SK-N-SH (cell line): Measurements from ENCODE around the gene ANO2. TPM values are rescaled to one million over a fixed set of nuclear protein-coding genes. Genes with fewer than 3 reads are reported as not detected.

Experiments used
- CTCF ChIA-PET: fragments of 300-600, 350-600 bp; formaldehyde crosslinking; extraction: SDS; loops from one replicate; lab custom pipeline; 2021; lab: Yijun Ruan, JAX
- POLR2A ChIA-PET: fragments of 350-600 bp; sonication (Branson Sonifier 250); formaldehyde crosslinking; extraction: SDS; loops from one replicate; lab custom pipeline; 2020; ENCODE audit warnings: antibody characterized with exemption, inconsistent platforms; lab: Yijun Ruan, JAX
- DNase-seq: peaks from one replicate; pipeline ENCODE4 v3.0.0; 2012
- H2AFZ ChIP-seq: fragments of 200-600 bp; sonication (generic); 2 replicates; pipeline ENCODE4 v1.8.1; 2016; ENCODE audit warnings: antibody characterized with exemption, mild to moderate bottlenecking, low read depth
- H3F3A ChIP-seq: fragments of 200-600 bp; sonication (generic); replicated peaks from 2 replicates; pipeline ENCODE3; 2016; ENCODE audit warnings: antibody characterized with exemption, mild to moderate bottlenecking; ENCODE audit not compliant: insufficient read depth
- H3K27ac ChIP-seq, 2 experiments: fragments of 200-500 bp in 1 of 2; fragments of 200-600 bp in 1 of 2; sonication (Bioruptor generic) in 1 of 2; sonication (generic), shearing (Covaris generic) in 1 of 2; 2 replicates each; pipeline versions ENCODE4 v1.5.1 to v1.6.1; 2014 to 2016; ENCODE audit warnings: low read depth in 2 of 2, inconsistent platforms in 1 of 2, low read length in 1 of 2, mild to moderate bottlenecking in 1 of 2, mixed read lengths in 1 of 2
- H3K27me3 ChIP-seq: fragments of 200-600 bp; sonication (generic), shearing (Covaris generic); 2 replicates; pipeline ENCODE4 v1.6.1; 2016; ENCODE audit warnings: mixed run types; ENCODE audit not compliant: insufficient read depth
- H3K36me3 ChIP-seq, 2 experiments: fragments of 200-500 bp in 1 of 2; fragments of 200-600 bp in 1 of 2; sonication (Bioruptor generic) in 1 of 2; sonication (generic) in 1 of 2; replicated peaks in 1 of 2; 2 replicates each; pipeline versions ENCODE3 to v1.5.1; 2014 to 2016; ENCODE audit warnings: low read length in 1 of 2, mild to moderate bottlenecking in 1 of 2; ENCODE audit not compliant: insufficient read depth in 2 of 2, control insufficient read depth in 1 of 2
- H3K4me1 ChIP-seq, 2 experiments: fragments of 200-500 bp in 1 of 2; fragments of 200-600 bp in 1 of 2; sonication (Bioruptor generic) in 1 of 2; sonication (generic), shearing (Covaris generic) in 1 of 2; 2 replicates each; pipeline versions ENCODE4 v1.5.1 to v1.6.1; 2014 to 2016; ENCODE audit warnings: low read depth in 1 of 2, low read length in 1 of 2, mixed run types in 1 of 2; ENCODE audit not compliant: insufficient read depth in 2 of 2, control insufficient read depth in 1 of 2
- H3K4me2 ChIP-seq: fragments of 200-600 bp; sonication (generic), shearing (Covaris generic); 2 replicates; pipeline ENCODE4 v1.6.1; 2017; ENCODE audit warnings: mixed run types
- H3K4me3 ChIP-seq, 2 experiments: fragments of 200-500 bp in 1 of 2; fragments of 200-600 bp in 1 of 2; sonication (Bioruptor generic) in 1 of 2; sonication (generic), shearing (Covaris generic) in 1 of 2; 2 replicates each; pipeline versions ENCODE4 v1.5.1 to v1.8.1; 2014 to 2016; ENCODE audit warnings: low read depth in 2 of 2, inconsistent platforms in 1 of 2, low read length in 1 of 2, mild to moderate bottlenecking in 1 of 2, mixed read lengths in 1 of 2, moderate library complexity in 1 of 2
- H3K79me2 ChIP-seq: fragments of 200-600 bp; sonication (generic); 2 replicates; pipeline ENCODE4 v1.8.1; 2017; ENCODE audit warnings: mild to moderate bottlenecking; ENCODE audit not compliant: insufficient read depth
- H3K9ac ChIP-seq: fragments of 200-600 bp; sonication (generic); 2 replicates; pipeline ENCODE4 v1.6.1; 2017; ENCODE audit warnings: mixed run types
- H3K9me2 ChIP-seq: fragments of 200-600 bp; sonication (generic); 2 replicates; pipeline ENCODE4 v1.6.1; 2017; ENCODE audit warnings: mixed run types
- H3K9me3 ChIP-seq: fragments of 200-600 bp; sonication (generic); 2 replicates; pipeline ENCODE4 v1.6.1; 2017; ENCODE audit warnings: mixed run types, mild to moderate bottlenecking, moderate library complexity
- H4K20me1 ChIP-seq: fragments of 200-600 bp; sonication (generic); 2 replicates; pipeline ENCODE4 v1.6.1; 2017; ENCODE audit warnings: mild to moderate bottlenecking, mixed run types; ENCODE audit not compliant: insufficient read depth
- EP300 ChIP-seq, 2 experiments: IDR thresholded peaks; 2 replicates each; pipeline versions ENCODE4 v1.4.0 to v1.6.1; 2012; ENCODE audit warnings: borderline replicate concordance in 1 of 2, low read depth in 1 of 2, low read length in 1 of 2
- EZH2phosphoT487 ChIP-seq: fragments of 200-600 bp; sonication (generic); IDR thresholded peaks from 2 replicates; pipeline ENCODE4 v1.6.1; 2017; ENCODE audit warnings: low read depth, mixed run types, mild to moderate bottlenecking, antibody characterized with exemption, moderate library complexity, borderline replicate concordance
- FOSL2 ChIP-seq: IDR thresholded peaks from 2 replicates; pipeline ENCODE4 v1.4.0; 2012; ENCODE audit warnings: low read depth, mild to moderate bottlenecking, moderate library complexity, borderline replicate concordance
- FOXM1 ChIP-seq: IDR thresholded peaks from 2 replicates; pipeline ENCODE4 v1.4.0; 2012; ENCODE audit warnings: low read depth, mild to moderate bottlenecking
- MAX ChIP-seq: IDR thresholded peaks from 2 replicates; pipeline ENCODE4 v1.4.0; 2012; ENCODE audit warnings: low read depth
- MEF2A ChIP-seq: IDR thresholded peaks from 2 replicates; pipeline ENCODE4 v1.4.0; 2012; ENCODE audit warnings: low read depth, borderline replicate concordance
- MXI1 ChIP-seq: IDR thresholded peaks from 2 replicates; pipeline ENCODE4 v1.6.1; 2012; ENCODE audit warnings: mild to moderate bottlenecking, low read depth, low read length, improper control_type of control experiment
- NFIC ChIP-seq: IDR thresholded peaks from 2 replicates; pipeline ENCODE4 v1.4.0; 2012; ENCODE audit warnings: borderline replicate concordance
- NRF1 ChIP-seq: IDR thresholded peaks from 2 replicates; pipeline ENCODE4 v1.6.1; 2012; ENCODE audit warnings: low read depth, mild to moderate bottlenecking, low read length
- PBX3 ChIP-seq: IDR thresholded peaks from 2 replicates; pipeline ENCODE4; 2012
- RAD21 ChIP-seq: IDR thresholded peaks from 2 replicates; pipeline ENCODE4 v1.6.1; 2012; ENCODE audit warnings: mild to moderate bottlenecking, low read length
- REST ChIP-seq: IDR thresholded peaks from 2 replicates; pipeline ENCODE4 v1.6.1; 2012; ENCODE audit warnings: mild to moderate bottlenecking, low read depth, low read length, moderate library complexity
- RXRA ChIP-seq: IDR thresholded peaks from 2 replicates; pipeline ENCODE4 v1.4.0; 2012; ENCODE audit warnings: low read depth, mild to moderate bottlenecking, borderline replicate concordance
- SIN3A ChIP-seq: IDR thresholded peaks from 2 replicates; pipeline ENCODE4 v1.6.1; 2012; ENCODE audit warnings: low read depth, mild to moderate bottlenecking, low read length, moderate library complexity, borderline replicate concordance
- SMC3 ChIP-seq: IDR thresholded peaks from 2 replicates; pipeline ENCODE4 v1.6.1; 2012; ENCODE audit warnings: low read depth, low read length, improper control_type of control experiment
- TCF12 ChIP-seq: IDR thresholded peaks from 2 replicates; pipeline ENCODE4 v1.4.0; 2012
- USF1 ChIP-seq: IDR thresholded peaks from 2 replicates; pipeline ENCODE4 v1.4.0; 2012; ENCODE audit warnings: low read depth, borderline replicate concordance
- WGBS: methylation state at CpG from one replicate; pipeline ENCODE4 v1.1.6; 2017; ENCODE audit warnings: low lambda C conversion rate; 5-methylcytosine and 5-hydroxymethylcytosine counted together
- polyA plus RNA-seq, 3 experiments: library from polyadenylated mRNA; depleted of rRNA; stranded (reverse); fragments of >200 nt; gene quantifications; 2 replicates each; pipeline ENCODE4 v1.2.3, GENCODE V29; 2012
- TF ChIP-seq, protein P1 (sequence below): IDR thresholded peaks from 2 replicates; pipeline ENCODE4 v1.4.0; 2012; ENCODE audit warnings: low read depth, borderline replicate concordance
- TF ChIP-seq, protein P2 (sequence below): fragments of 200-600 bp; sonication (generic); IDR thresholded peaks from 2 replicates; pipeline ENCODE4 v1.6.1; 2017; ENCODE audit warnings: antibody characterized with exemption, mild to moderate bottlenecking, moderate library complexity

Gene ANO2
- polyA plus RNA-seq, 1 of the 3 experiments (the other 2 are of a cell fraction): not detected

DNA sequence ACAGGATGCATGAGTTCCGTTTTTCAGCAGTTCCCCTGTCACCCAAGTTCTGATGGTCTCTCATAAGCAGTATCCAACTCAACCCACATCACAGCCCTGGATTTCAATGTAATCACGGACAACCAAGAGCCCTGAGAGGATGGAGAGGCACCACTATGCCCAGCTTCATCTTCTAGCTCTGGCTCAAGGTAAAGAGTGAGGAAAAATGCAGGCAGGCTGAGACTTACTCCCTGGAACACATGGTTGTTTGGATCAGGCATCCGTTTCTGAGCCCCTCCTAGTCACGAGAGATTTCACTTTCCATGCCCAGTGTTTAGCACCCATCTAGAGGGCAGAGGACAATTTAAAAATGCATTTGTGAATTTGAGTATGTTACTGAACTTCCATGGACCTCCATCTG is 45.0 kb downstream of the ANO2 start:
- H4K20me1 ChIP-seq: no peaks in the 10 kb centered on the region
- H2AFZ ChIP-seq: no peak overlapping the region
- TF ChIP-seq SIN3A (no peak), FOXM1 (no peak), NFIC (no peak), PBX3 (no peak), REST (no peak), FOSL2 (no peak), NRF1 (no peak), MAX (no peak), TCF12 (no peak), RXRA (no peak), EP300 (IDR thresholded peaks at IDR 0.05; ENCODE audit: borderline replicate concordance in 1 of 2, low read depth in 1 of 2, low read length in 1 of 2) (no peak), MEF2A (no peak), SMC3 (no peak), RAD21 (no peak), MXI1 (no peak), USF1 (no peak), EZH2phosphoT487 (no peak)
- TF ChIP-seq, protein P1, sequence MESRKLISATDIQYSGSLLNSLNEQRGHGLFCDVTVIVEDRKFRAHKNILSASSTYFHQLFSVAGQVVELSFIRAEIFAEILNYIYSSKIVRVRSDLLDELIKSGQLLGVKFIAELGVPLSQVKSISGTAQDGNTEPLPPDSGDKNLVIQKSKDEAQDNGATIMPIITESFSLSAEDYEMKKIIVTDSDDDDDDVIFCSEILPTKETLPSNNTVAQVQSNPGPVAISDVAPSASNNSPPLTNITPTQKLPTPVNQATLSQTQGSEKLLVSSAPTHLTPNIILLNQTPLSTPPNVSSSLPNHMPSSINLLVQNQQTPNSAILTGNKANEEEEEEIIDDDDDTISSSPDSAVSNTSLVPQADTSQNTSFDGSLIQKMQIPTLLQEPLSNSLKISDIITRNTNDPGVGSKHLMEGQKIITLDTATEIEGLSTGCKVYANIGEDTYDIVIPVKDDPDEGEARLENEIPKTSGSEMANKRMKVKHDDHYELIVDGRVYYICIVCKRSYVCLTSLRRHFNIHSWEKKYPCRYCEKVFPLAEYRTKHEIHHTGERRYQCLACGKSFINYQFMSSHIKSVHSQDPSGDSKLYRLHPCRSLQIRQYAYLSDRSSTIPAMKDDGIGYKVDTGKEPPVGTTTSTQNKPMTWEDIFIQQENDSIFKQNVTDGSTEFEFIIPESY: no peak
- TF ChIP-seq, protein P2, sequence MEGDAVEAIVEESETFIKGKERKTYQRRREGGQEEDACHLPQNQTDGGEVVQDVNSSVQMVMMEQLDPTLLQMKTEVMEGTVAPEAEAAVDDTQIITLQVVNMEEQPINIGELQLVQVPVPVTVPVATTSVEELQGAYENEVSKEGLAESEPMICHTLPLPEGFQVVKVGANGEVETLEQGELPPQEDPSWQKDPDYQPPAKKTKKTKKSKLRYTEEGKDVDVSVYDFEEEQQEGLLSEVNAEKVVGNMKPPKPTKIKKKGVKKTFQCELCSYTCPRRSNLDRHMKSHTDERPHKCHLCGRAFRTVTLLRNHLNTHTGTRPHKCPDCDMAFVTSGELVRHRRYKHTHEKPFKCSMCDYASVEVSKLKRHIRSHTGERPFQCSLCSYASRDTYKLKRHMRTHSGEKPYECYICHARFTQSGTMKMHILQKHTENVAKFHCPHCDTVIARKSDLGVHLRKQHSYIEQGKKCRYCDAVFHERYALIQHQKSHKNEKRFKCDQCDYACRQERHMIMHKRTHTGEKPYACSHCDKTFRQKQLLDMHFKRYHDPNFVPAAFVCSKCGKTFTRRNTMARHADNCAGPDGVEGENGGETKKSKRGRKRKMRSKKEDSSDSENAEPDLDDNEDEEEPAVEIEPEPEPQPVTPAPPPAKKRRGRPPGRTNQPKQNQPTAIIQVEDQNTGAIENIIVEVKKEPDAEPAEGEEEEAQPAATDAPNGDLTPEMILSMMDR: no peak
- no peak overlapping the region for H3K9ac ChIP-seq
- H3K9me3 ChIP-seq: no peaks in the 10 kb centered on the region
- no peaks in the 10 kb centered on the region for H3K9me2 ChIP-seq
- no peaks in the 10 kb centered on the region for H3K36me3 ChIP-seq
- 2% methylated on average over 4 of the region's 4 CpGs for WGBS
- no peak overlapping the region for H3K4me2 ChIP-seq
- no peaks in the 10 kb centered on the region for H3K79me2 ChIP-seq
- H3K4me1 ChIP-seq: no peaks in the 10 kb centered on the region
- H3K4me3 ChIP-seq: no peak overlapping the region
- ChIA-PET POLR2A (no interaction called here), CTCF (no interaction called here)
- no peaks in the 10 kb centered on the region for H3F3A ChIP-seq
- H3K27ac ChIP-seq: no peak overlapping the region
- no peak for DNase-seq
- peaks cover 17% of the 10 kb centered on the region; the same call in 1 of the 2 replicates for H3K27me3 ChIP-seq
